HL-60 (cell line): Measurements from ENCODE around the gene INTS11.

ENCODE experiments used
- DNase-seq, 2 experiments: peaks; one replicate each; pipeline ENCODE4 v3.0.0-alpha.2; 2010 to 2020; ENCODE audit warnings: low read depth in 1 of 2, low spot score in 1 of 2
- H3K27ac ChIP-seq: fragments of 250-450 bp; sonication (Bioruptor Pico); replicated peaks from 2 replicates; pipeline ENCODE4 v1.5.1; 2020; ENCODE audit warnings: mild to moderate bottlenecking, moderate library complexity
- H3K27me3 ChIP-seq: fragments of 250-450 bp; sonication (Bioruptor Pico); 2 replicates; pipeline ENCODE4 v1.5.1; 2021; ENCODE audit warnings: mild to moderate bottlenecking, moderate library complexity; ENCODE audit not compliant: insufficient read depth, poor library complexity, severe bottlenecking
- H3K4me3 ChIP-seq: replicated peaks from 2 replicates; pipeline ENCODE4 v1.5.1; 2011; ENCODE audit warnings: mild to moderate bottlenecking, control low read depth, low read length; ENCODE audit not compliant: insufficient read depth
- GABPA ChIP-seq: IDR thresholded peaks from 2 replicates; pipeline ENCODE4 v1.6.1; 2012; ENCODE audit warnings: low read depth
- POLR2AphosphoS5 ChIP-seq: IDR thresholded peaks from 2 replicates; pipeline ENCODE4 v1.6.1; 2012; ENCODE audit warnings: low read depth
- SPI1 ChIP-seq: IDR thresholded peaks from 2 replicates; pipeline ENCODE4 v1.6.1; 2012; ENCODE audit warnings: low read depth, mild to moderate bottlenecking, borderline replicate concordance
- TF ChIP-seq, protein P1 (sequence below): IDR thresholded peaks from one replicate; pipeline ENCODE4 v1.5.1; 2011; ENCODE audit warnings: low read length, control low read depth, inconsistent platforms; ENCODE audit not compliant: insufficient read depth
- TF ChIP-seq, protein P2 (sequence below): IDR thresholded peaks from 2 replicates; pipeline ENCODE4 v1.6.1; 2012; ENCODE audit warnings: low read depth; ENCODE audit not compliant: insufficient replicate concordance

Gene INTS11

DNA sequence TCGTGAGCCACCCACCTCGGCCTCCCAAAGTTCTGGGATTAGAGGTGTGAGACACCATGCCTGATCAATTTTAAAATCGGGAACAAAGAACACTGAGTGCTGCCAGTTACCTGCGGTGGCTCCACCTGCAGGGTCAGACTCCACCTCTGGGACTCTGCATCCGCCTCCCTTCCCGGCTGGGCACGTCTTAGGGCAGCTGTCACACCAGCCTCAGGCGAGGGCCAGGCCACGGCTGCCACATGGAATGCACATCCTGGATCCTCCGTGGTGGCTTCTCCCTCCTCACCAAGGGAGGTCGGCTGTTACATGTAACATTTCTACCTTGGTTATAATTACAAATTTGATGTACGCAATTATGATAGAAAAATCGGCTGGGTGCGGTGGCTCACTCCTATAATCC, 39.8 kb upstream of the INTS11 start:
- no peak for DNase-seq
- TF ChIP-seq, protein P1, sequence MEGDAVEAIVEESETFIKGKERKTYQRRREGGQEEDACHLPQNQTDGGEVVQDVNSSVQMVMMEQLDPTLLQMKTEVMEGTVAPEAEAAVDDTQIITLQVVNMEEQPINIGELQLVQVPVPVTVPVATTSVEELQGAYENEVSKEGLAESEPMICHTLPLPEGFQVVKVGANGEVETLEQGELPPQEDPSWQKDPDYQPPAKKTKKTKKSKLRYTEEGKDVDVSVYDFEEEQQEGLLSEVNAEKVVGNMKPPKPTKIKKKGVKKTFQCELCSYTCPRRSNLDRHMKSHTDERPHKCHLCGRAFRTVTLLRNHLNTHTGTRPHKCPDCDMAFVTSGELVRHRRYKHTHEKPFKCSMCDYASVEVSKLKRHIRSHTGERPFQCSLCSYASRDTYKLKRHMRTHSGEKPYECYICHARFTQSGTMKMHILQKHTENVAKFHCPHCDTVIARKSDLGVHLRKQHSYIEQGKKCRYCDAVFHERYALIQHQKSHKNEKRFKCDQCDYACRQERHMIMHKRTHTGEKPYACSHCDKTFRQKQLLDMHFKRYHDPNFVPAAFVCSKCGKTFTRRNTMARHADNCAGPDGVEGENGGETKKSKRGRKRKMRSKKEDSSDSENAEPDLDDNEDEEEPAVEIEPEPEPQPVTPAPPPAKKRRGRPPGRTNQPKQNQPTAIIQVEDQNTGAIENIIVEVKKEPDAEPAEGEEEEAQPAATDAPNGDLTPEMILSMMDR: no peak
- TF ChIP-seq GABPA (no peak), POLR2AphosphoS5 (no peak)
- TF ChIP-seq, protein P2, sequence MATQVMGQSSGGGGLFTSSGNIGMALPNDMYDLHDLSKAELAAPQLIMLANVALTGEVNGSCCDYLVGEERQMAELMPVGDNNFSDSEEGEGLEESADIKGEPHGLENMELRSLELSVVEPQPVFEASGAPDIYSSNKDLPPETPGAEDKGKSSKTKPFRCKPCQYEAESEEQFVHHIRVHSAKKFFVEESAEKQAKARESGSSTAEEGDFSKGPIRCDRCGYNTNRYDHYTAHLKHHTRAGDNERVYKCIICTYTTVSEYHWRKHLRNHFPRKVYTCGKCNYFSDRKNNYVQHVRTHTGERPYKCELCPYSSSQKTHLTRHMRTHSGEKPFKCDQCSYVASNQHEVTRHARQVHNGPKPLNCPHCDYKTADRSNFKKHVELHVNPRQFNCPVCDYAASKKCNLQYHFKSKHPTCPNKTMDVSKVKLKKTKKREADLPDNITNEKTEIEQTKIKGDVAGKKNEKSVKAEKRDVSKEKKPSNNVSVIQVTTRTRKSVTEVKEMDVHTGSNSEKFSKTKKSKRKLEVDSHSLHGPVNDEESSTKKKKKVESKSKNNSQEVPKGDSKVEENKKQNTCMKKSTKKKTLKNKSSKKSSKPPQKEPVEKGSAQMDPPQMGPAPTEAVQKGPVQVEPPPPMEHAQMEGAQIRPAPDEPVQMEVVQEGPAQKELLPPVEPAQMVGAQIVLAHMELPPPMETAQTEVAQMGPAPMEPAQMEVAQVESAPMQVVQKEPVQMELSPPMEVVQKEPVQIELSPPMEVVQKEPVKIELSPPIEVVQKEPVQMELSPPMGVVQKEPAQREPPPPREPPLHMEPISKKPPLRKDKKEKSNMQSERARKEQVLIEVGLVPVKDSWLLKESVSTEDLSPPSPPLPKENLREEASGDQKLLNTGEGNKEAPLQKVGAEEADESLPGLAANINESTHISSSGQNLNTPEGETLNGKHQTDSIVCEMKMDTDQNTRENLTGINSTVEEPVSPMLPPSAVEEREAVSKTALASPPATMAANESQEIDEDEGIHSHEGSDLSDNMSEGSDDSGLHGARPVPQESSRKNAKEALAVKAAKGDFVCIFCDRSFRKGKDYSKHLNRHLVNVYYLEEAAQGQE: no peak

DNA sequence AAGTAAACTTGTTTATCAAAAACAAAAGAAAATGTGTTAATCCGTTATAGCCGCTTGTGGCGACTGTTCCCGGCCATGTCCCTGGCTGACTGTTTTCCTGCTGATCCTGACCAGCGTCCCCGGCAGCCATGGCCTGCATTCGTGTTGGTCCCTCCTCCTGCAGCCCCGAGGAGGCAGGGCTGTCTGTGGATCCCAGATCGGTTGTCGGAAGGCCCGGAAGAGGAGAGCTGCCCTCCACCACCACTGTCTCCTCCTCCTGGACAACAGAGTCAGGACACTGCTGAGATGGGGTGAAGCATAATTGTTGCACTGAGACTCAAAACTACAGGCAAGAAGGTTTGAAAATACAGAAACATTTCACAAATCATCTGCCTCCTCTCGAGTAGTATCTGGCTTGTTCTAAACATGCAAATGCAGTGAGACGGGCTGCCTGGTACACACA, 37.5 kb upstream of the INTS11 start:
- Histone ChIP-seq H3K27ac (no peak overlapping the region), H3K27me3 (peaks cover 16% of the 10 kb centered on the region), H3K4me3 (no peak overlapping the region)
- TF ChIP-seq SPI1 (no peak), GABPA (no peak), POLR2AphosphoS5 (no peak)
- TF ChIP-seq, protein P2: no peak
- TF ChIP-seq, protein P1: no peak
- no peak for DNase-seq

More for the DNA sequence above, 39.8 kb upstream of the INTS11 start:
- Histone ChIP-seq H3K27me3 (no peaks in the 10 kb centered on the region), H3K27ac (no peak overlapping the region), H3K4me3 (no peak overlapping the region)

DNA sequence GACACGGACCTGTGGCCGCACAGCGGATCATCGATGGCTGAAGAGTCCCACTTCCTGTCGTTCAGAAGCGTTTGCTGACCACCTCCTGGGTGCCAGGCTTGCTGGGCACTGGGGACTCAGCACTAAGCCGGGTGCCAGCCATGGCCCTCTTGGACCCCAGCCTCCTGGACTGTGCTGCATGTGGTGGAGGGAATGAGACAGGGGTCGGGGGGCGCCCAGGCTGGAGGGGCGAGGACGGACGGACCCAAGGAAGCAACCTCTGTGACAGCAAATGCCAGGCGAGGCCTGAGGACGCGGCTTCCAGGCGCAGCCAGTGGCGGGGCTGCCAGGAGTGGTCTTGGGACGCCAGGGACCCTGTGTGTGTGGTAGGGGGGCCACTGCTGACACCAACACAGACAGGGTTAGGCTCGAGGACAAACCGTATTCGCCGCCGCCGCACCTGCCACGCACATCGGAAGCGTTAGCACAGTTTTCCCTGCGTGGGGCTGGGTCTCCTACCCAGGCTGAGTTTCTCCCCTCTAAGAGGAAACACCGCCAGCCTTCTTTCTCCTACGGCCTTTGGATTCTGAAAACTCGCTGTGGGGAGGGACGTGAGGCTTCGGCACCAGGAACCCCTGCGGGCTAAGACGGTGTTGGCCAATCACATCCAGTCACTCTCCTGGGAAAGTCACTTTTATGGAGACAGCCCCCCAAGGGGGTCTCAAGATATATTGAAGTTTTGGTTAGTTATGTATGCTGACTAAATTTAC, 36.9 kb upstream of the INTS11 start:
- no peak overlapping the region for H3K27ac ChIP-seq
- TF ChIP-seq, protein P1: no peak
- TF ChIP-seq GABPA (no peak), SPI1 (no peak), POLR2AphosphoS5 (no peak)
- TF ChIP-seq, protein P2: no peak
- H3K4me3 ChIP-seq: no peak overlapping the region
- peaks cover 19% of the 10 kb centered on the region for H3K27me3 ChIP-seq
- DNase-seq: no peak
